ENCODE data around the gene MED12L.

DNA sequence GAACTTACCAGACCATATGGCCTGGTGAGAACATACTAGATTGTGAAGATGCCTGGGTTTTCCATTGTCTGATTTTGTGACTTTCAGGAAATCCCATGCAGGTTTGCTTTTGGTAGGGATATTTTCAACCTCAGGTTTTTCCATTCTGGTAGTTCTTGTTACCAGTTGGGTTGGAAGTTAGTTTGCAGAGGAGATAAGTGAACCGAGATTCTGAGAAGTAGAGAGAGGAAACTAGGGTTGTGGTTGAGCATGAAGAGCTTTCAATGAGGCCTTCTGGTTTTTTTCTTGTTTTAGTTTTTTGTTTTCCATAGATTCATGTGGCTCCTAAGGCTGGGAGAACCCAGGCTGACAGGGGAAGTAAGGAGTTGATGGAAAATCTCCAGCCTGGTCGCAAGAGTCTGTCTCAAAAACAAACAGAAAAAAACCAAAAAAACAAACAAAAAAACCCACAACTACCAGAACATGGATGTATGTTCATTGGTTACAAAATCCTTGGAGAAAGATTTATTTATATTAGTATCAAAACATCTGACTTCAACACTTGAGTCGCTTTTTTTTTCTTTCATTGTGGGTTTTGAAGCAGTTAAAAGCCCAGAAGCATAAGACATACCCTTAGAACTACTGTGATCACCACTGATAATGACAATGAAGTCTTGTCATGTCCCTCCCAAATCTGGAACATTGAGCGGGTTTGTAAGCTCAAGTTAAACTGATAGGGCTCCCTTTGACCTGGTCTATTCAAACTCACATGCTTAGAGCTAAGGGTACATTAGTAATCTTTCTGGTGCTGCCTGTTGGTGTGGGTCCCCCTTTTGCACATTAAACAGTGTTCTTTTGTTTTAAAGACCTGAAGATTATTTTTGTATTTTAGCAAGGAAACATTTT lies 114.3 kb downstream of the MED12L start:
- no peak for TF ChIP-seq EZH2 (IDR thresholded peaks at IDR 0.05; ENCODE audit: low read depth)
- TF ChIP-seq, protein P1, sequence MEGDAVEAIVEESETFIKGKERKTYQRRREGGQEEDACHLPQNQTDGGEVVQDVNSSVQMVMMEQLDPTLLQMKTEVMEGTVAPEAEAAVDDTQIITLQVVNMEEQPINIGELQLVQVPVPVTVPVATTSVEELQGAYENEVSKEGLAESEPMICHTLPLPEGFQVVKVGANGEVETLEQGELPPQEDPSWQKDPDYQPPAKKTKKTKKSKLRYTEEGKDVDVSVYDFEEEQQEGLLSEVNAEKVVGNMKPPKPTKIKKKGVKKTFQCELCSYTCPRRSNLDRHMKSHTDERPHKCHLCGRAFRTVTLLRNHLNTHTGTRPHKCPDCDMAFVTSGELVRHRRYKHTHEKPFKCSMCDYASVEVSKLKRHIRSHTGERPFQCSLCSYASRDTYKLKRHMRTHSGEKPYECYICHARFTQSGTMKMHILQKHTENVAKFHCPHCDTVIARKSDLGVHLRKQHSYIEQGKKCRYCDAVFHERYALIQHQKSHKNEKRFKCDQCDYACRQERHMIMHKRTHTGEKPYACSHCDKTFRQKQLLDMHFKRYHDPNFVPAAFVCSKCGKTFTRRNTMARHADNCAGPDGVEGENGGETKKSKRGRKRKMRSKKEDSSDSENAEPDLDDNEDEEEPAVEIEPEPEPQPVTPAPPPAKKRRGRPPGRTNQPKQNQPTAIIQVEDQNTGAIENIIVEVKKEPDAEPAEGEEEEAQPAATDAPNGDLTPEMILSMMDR (conservative IDR thresholded peaks at IDR 0.05), result no peak
